ENCODE measurements around the gene SLC7A7.
"Not testable (repeated sequence)": the region's sequence is repeated elsewhere in the genome, so short reads cannot be mapped to it uniquely, and the experiment has no call there.

Gene SLC7A7

DNA sequence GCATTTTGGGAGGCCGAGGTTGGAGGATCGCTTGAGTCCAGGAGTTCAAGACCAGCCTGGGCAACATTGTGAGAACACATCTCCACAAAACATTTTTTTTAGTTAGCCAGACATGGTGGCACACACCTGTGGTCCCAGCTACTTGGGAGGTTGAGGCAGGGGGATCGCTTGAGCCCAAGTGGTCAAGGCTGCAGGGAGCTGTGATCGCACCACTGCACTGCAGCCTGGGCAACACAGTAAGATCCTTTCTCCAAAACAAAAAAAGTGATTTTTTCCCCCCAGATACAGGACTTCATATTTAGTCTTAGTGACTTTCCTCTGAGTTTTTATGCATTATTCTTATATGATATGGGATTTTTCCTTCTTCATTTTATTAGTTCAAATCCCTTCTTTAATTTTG lies 28.6 kb downstream of the SLC7A7 start:
- no peak for FAIRE-seq

DNA sequence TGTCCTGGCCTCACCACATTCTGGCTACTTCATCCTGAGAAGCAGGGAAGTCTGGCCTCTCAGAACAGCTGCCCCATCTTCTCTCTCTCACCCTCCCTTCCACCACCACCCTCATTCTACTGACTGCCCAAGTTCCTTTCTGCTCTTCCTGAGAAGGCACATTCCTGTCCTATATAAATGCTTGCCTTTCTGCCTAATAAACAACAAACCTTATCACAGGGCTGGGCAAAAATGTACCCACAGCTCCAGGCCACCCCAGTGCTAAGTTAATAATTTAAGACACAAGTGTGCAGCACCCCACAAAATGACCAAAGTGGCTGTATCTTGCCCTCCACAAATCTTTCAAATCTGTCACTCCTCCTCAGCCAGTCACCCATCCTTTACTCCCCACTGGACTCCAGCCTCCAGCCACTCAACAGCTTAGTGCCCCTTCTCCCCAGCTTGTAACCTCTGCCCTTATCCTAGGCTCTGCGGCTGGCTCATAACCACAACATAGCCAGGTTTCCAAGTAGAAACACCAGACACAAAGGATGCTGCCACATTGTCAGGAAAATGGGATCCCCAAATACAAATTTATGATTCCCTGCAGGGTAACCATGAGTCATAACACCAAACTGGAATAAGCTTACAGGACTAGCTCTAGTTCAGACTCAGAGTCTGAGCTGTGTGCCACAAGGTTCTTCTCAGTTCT lies 33.8 kb downstream of the SLC7A7 start:
- no peak for FAIRE-seq

DNA sequence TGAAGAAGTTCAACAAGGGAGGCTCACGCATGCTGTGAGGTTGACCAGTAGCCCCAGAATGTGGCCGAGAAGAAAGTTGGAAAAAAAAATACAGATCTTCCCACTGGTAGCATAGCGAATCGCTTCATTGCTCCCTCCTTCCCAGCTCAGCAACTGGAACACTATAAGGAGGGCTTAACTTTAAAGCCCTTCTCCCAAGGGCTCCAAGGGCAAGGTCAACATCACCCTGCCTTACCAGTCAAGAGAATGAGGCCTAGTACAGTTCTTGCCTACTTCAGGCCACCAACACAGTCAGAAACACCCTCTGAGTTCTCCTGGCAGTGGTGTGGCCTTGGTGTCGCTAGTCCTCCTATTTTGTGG lies 34.3 kb downstream of the SLC7A7 start:
- no peak for FAIRE-seq

DNA sequence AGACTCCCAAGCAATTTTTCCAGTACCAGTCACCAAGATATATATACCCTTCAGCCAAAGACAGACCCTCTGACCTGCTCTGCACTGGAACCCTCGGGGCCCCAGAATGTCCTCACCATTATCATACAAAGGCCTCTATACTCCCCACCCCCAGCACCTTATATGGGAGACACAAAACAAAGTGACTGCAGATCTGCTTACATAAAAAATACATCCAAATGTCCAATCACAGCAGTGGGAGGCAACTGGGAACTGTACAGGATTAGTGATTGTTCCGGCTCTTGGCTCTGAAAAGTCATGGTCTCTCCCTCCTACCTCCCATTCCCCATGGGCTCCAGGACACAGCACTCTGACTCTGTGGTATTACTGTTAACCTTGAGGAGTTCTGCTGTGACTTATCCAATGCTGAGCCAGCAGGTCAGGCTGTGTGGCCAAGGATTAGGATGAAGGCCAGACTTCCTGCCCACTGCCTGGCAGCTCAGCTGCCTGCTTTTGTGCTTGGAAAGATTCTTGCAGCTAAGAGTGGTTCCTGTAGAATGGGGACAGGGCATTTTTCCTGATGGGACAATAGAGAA lies 35.0 kb downstream of the SLC7A7 start:
- no peak for FAIRE-seq

DNA sequence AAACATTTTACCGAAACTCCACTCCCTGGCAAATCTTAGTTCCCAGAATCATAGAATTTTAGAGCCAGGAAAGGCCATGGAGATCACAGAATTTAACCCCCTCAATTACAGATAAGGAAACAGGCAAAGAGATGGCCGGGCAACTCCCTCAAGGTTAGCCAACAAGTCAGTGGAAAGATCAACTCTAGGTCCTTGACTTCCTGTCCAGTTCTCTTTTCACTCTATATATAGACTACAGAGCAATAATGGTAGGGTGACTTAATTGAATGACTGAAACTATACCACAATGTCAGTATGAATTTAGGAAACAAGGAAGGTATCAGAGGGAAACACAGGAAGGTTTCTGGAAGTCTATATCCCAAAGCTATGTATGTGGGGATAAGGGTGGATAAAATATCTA lies 37.2 kb downstream of the SLC7A7 start:
- no peak for FAIRE-seq

DNA sequence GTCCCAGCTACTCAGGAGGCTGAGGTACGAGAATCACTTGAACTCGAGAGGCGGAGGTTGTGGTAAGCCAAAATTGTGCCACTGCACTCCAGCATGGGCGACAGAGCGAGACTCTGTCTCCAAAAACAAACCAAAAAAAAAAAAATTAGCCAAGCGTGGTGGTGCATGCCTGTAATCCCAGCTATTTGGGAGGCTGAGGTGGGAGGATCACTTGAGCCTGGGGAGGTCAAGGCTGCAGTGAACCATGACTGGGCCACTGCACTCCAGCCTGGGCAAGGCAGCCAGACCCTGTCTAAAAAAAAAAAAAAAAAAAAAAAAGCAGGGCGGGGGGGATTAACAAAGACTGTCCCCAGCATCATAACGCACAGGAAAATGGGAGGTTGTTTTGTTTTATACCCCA lies 38.4 kb downstream of the SLC7A7 start:
- FAIRE-seq = not testable (repeated sequence)

DNA sequence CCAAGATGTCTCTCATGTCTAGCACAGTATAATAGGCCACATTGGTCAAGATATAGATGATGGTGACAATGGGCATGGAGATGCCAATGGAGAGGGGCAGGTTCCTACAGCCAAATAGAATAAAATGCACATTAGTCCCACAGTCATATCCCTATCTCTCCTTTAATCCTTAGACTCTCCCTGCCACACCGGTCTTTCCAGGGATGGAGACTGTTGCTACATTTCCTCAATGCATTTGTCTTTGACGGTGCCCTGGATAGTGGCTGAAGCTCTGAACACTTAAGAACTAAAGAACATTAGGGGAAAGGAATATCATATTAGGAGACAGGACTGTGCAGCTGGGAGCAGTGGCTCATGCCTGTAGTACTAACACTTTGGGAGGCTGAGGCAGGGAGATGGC lies 39.0 kb downstream of the SLC7A7 start:
- FAIRE-seq = no peak

DNA sequence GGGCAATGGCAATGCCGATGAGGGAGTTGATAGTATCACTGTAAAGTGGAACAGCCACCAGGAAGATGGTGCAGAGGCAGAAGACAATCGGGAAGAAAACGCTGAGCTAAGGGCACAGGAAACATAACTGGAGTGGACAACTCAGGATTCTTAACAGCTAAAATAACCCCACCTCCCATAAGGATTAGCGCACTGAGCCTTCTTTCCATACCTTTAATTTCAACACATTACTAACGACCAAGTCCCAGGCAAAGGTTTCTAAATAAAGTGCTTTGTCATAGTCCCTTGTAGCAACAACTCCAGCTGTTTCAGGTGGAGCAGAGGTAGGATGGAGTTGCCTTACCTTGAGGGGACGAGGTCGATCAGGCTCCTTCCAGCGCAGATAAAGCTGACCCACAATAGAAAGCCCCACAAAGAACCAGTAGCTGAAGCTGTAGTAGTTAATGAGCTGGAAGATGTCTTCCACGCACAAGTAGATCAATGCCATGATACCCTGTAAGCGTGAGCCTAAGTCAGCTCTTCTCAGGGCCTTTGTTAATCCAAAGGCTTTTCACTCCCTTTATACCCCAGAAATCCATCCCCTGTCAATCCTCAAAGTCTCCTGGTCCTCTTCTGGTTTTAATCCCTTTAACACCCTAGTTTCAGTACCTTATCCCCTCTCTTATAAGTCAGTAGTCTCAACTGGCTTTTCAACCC lies 41.1 kb downstream of the SLC7A7 start:
- FAIRE-seq = no peak

DNA sequence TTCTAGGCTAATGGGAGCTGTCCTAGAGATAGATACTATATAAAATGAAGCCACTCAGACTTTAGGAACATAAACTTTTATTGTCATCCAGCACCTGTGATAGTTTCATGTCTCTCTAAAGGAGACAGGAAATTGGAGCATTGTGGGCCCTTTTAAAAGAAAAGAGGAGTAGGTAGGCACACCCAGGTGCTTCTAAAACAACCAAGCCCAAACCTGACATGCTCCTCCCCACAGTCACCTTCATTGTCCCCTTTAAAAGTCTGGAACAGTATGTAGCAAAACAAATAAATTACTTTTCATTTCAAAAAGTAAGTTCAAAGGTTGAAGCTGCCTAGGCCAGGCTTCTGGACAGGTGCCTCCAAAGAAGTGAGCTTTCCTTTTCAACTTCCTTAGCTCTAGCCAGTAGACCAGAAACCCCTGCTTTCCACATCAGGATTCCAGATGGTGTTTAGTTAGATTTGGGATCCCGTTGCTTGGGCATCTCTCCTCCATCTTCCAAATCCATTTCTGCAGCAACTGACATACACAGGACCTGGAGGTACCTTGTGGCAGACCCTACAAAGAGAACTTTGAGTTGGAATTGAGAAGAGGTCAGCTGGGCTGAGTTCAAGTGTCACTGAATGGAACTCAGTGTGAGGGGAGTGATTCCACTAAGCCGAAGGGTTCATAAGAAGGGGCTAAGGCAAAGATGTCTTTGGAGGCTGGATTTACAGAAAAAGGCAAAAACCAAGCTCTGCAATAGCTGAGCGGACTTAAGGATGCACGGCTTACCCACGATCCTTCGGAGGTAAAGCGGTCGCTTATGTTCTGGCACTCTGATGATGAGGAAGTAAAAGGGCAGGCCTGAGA lies 41.8 kb downstream of the SLC7A7 start:
- no peak for FAIRE-seq

DNA sequence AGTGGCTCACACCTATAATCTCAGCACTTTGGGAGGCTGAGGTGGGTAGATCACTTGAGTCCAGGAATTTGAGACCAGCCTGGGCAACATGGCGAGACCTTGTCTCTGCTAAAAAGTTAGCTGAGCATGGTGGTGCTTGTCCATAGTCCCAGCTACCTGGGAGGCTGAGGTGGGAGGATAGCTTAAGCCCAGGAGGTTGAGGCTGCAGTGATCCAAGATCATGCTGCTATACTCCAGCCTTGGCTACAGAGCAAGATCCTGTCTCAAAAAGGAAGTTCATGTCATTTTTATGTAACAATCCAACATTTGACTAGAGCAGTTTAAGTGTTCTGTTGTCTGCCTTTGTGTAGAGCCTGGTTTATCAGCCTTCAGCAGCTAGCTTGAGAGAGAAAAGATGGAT lies 42.5 kb downstream of the SLC7A7 start:
- no peak for FAIRE-seq

DNA sequence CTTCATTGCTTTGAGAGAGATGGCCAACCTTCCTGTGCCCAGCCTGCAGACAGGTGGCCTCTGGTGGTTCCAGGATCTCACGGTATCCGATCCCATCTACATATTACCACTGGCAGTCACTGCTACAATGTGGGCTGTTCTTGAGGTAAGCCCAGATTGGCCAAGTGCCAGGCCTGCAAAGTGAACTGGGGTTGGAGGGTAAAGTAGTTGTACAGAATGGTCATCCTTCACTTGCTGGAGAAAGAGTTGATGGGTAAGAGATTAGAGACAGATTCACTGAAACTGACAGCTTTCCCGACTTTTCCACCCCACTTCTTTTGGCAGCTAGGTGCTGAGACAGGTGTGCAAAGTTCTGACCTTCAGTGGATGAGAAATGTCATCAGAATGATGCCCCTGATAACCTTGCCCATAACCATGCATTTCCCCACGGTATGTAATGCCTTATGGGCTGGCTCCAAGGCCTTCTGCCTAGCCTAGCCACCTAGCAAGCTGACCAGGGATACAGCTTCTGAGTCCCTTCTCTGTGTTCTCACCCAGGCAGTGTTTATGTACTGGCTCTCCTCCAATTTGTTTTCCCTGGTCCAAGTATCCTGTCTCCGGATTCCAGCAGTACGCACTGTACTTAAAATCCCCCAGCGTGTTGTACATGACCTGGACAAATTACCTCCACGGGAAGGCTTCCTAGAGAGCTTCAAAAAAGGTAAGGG lies 44.6 kb downstream of the SLC7A7 start:
- no peak for FAIRE-seq

DNA sequence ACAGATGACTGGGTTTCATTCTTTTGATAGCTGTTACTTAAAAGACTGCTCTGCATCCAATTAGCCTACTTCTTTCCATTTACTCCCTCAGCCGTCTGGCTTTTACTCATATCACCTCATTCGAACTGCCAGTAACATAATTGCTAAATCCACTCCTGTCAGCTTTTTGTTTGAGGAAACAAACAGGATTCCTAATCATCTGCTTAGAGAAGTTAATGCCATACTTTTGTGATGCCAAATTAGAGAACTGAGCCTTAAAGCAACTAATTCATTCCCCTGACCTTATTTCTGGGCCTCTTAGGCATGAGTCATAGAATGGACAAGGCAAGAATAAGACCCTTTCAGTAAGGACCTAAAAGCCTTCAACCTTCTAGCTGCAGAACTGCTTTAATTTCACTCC lies 45.9 kb downstream of the SLC7A7 start:
- FAIRE-seq = no peak

DNA sequence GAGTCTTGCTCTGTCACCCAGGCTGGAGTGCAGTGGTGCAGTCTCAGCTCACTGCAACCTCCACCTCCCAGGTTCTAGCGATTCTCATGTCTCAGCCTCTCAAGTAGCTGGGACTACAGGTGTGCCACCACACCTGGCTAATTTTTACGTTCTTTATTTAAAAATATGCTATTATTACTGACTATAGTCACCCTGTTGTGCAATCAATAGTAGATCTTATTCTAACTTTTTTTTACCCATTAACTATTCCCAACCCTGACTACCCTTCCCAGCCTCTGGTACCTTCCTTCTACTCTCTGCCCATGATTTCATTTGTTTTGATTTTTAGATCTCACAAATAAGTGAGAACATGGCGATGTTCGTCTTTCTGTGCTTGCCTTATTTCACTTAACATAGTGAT lies 46.3 kb downstream of the SLC7A7 start:
- FAIRE-seq = no peak

DNA sequence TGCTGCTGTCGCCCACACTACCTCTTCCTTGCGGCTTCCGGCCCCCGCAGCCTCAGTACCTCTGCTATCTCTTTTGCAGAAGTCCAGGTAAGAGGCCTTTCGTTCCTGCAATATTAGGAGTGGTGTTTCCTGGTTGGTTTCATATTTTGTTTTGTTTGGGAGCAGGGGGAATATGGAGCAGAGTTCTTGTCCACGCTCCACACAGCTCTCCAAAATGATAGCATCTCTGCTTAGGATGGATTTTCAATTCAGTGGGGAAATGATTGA lies 48.0 kb downstream of the SLC7A7 start:
- FAIRE-seq = no peak

DNA sequence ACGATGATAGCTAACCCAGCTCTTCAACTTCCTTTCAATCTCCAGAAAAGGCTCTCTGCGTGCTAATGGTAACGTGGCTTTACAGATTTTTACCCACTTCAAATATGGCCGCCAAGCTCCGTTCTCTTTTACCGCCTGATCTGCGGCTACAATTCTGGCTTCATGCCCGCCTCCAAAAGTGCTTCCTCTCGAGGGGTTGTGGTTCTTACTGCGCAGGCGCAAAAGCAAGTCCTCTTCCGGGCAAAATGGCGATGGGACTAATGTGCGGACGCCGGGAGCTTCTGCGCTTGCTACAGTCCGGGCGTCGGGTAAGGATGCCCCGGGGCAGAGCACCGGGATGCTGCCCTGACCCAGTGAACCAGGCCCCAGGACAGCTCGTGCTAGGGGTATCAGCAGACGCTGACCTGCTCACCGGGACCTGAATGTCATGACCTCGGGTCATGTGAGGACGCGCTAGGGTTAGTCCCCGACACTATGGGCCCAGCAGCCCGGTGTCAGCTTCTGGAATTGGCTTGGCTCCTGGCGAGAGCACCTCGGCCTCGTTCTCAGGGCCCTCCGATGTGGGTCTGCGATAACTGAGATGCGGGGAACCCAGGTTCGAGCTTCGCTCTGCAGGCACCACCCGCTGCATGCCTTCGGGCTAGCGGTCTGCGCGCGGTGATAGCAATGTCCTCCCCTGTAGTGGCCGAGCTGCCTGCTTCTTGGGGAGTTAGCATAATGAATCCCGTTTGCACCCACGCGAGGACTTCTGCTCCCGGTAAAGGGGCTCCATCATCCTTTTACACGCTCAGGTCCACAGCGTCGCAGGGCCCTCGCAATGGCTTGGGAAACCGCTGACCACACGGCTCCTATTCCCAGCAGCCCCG lies 48.5 kb downstream of the SLC7A7 start, which contains the start of gene OXA1L:
OXA1L (plus strand) TSS at position 232 of the 866 bp plus-strand sequence; CDS start at position 246, 14 bp downstream.
- peak; percentile 83 for FAIRE-seq

DNA sequence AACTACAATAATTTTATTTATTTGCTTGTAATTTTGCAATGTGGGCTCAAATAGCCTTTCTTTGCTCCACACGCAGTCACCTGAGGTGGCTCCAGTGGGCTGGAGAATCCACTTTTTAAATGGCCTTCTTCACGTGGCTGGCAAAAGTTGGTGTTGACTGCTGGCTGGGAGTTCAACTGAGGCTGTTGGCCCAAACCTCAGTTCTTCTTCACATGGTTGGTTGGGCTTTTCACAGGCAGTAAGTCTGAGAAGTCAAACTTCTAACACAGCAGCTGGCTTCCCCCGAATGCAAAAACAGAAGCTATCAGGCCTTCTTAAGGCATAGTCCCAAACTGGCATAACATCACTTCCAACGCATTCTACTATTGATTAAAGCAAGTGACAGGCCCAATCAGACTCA lies 50.9 kb downstream of the SLC7A7 start:
- no peak for FAIRE-seq

DNA sequence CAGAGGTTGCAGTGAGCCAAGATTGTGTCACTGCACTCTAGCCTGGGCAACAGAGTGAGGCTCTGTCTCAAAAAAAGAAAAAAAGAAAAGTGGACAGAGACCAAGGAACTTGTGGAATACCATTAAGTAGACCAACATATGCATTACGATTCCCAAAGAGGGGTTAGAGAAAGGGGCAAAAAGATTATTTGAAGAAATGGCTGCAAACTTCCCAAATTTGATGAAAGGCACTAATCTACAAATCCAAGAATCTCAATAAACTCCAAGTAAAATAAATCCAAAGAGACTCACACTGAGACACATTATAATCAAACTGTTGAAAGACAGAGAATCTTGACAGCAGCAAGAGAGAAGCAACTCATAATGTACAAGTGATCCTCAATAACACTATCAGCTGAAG lies 53.5 kb downstream of the SLC7A7 start:
- FAIRE-seq = no peak

DNA sequence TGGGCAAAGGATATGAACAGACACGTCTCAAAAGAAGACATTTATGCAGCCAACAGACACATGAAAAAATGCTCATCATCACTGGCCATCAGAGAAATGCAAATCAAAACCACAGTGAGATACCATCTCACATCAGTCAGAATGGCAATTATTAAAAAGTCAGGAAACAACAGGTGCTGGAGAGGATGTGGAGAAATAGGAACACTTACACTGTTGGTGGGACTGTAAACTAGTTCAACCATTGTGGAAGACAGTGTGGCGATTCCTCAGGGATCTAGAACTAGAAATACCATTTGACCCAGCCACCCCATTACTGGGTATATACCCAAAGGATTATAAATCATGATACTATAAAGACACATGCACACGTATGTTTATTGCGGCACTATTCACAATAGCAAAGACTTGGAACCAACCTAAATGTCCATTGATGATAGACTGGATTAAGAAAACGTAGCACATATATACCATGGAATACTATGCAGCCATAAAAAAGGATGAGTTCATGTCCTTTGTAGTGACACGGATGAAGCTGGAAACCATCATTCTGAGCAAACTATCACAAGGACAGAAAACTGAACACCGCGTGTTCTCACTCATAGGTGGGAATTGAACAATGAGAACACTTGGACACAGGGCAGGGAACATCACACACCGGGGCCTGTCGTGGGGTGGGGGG lies 57.1 kb downstream of the SLC7A7 start:
- not testable (repeated sequence) for FAIRE-seq

DNA sequence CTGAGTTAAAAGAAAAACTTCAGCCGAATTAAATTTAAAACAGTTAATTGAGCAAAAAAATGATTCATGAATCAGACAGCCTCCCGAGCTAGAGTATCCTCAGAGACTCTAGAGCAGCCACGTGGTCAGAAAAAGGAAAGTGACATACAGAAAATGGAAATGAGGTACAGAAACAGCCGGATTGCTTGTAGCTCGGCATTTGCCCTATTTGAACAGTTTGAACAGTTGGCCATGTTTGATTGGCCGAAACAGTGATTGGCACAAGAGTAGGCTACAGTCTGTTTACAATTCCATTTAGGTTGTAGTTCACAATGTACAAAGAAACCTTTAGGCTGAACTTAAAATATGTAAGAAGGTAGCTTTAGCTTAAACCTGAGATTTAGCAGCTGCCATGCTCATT lies 61.6 kb downstream of the SLC7A7 start:
- no peak for FAIRE-seq

DNA sequence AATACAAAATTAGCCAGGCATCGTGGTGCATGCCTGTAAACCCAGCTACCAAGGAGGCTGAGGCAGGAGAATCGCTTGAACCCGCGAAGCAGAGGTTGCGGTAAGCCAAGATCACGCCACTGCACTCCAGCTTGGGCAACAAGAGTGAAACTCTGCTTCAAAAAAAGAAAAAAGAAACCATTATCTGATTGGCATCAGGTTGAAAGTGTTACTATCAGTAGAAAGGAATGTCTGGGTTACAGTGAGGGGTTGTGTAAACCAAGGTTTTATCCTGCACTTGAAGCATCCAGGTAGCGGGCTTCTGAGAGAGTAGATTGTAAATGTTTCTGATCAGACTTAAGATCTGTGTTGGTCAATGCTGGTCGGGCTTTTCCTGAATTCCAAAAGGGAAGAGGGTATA lies 62.8 kb downstream of the SLC7A7 start:
- no peak for FAIRE-seq

DNA sequence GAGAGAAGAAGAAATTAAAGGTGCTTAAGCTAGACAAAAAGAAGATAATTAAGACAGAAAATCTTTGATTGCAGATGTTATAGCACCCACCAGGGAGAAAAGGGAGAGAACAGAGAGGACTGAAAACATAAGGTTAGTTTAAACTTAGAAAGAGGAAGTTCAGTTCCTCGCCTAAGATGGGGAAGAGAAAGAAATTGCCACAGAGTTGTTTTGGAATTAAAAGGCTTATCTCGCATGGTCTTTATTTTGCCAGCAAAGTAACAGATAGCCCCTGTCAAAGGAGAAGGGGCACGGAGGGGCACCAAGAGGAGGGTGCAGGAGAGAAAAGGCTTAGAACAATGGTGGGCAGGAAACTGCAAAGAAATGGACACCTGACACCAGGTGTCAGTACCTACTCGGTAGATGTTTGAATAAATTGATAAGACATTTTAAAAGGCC lies 66.6 kb downstream of the SLC7A7 start:
- no peak for FAIRE-seq
